SW 1271 (cell line): ENCODE data around the gene HOXD10.

ENCODE experiments used
- DNase-seq, 2 experiments: peaks; one replicate each; lab custom pipeline; 2025; lab: John Stamatoyannopoulos, UW

HOXD10 gene

GRCh38 chr2:176107731-176108181, 8.8 kb upstream of the HOXD10 start:
- DNase-seq, result no peak

- DNase-seq, result no peak
Observed at GRCh38 chr2:176109192-176109901, 7.2 kb upstream of the HOXD10 start.

GRCh38 chr2:176109946-176110345, 6.6 kb upstream of the HOXD10 start:
- no peak for DNase-seq

GRCh38 chr2:176110415-176111308, 5.9 kb upstream of the HOXD10 start:
- DNase-seq, result no peak

GRCh38 chr2:176111309-176111663, 5.3 kb upstream of the HOXD10 start:
- DNase-seq, result peak in 1 of 2 experiments; percentile 50

- DNase-seq, result no peak
Observed at GRCh38 chr2:176111846-176112374, 4.7 kb upstream of the HOXD10 start.

- DNase-seq, result no peak
Observed at GRCh38 chr2:176112375-176113302, 3.9 kb upstream of the HOXD10 start.

GRCh38 chr2:176114120-176114929, 2.3 kb upstream of the HOXD10 start:
- DNase-seq, result no peak

- no peak for DNase-seq
Observed at GRCh38 chr2:176114930-176115625, 1.5 kb upstream of the HOXD10 start.

- no peak for DNase-seq
Observed at GRCh38 chr2:176117162-176117822, 714 bp downstream of the HOXD10 start.

GRCh38 chr2:176117823-176118371, 1.3 kb downstream of the HOXD10 start:
- DNase-seq, result no peak

- DNase-seq, result peak; percentile 35 to 38
Observed at GRCh38 chr2:176118601-176119339, 2.2 kb downstream of the HOXD10 start.

- DNase-seq, result no peak
Observed at GRCh38 chr2:176120364-176121189, 4.0 kb downstream of the HOXD10 start.

- DNase-seq, result no peak
Observed at GRCh38 chr2:176121190-176122051, 4.8 kb downstream of the HOXD10 start.

GRCh38 chr2:176122052-176122682, 5.6 kb downstream of the HOXD10 start:
- peak; percentile 55 to 82 for DNase-seq

GRCh38 chr2:176122683-176123410, 6.3 kb downstream of the HOXD10 start, which contains the start of gene HOXD9:
Gene HOXD9, plus strand, starts transcription at chr2:176122719. Its CDS starts 50 bp downstream, at chr2:176122769.
- no peak for DNase-seq
